SKM-1 treated with dmso at 0.1 percent for 144 hours (cell line): ENCODE results near the gene LRRC49.

Experiments used
- DNase-seq: peaks from one replicate; lab custom pipeline; 2025; ENCODE audit not compliant: unreplicated experiment; lab: John Stamatoyannopoulos, UW

LRRC49 gene

DNA sequence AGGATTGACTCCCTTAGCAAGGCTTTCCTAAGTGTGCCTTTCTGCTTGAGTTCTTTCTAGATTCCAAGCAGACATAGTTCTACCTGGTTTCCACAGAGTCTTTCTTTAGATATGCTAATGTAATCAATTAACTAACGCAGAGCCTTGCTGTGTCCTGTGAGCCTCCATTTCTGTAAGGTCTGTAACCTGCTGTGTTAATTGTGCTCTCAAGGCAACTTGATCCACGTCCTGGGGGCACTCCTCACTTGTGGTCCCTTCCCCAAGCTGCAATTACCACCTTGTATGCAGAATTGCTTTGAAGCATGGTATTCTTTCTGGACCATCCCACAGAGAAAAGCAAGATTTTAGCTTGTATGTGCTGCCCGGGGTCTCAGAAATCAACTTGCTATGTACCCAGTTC is 193.2 kb downstream of the LRRC49 start:
- DNase-seq, result no peak

DNA sequence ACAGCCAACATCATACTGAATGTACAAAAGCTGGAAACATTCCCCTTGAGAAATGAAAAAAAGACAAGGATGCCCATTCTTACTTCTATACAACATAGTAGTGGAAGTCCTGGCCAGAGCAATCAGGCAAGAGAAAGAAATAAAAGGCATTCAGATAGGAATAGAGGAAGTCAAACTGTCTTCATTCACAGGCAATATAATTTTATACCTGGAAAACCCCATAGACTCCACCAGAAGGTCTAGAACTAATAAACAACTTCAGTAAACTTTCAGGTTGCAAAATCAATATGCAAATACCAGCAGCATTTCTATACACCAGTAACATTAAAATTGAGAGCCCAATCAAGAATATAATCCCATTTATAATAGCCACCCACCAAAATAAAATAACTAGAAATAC is 195.5 kb downstream of the LRRC49 start:
- DNase-seq, result no peak

DNA sequence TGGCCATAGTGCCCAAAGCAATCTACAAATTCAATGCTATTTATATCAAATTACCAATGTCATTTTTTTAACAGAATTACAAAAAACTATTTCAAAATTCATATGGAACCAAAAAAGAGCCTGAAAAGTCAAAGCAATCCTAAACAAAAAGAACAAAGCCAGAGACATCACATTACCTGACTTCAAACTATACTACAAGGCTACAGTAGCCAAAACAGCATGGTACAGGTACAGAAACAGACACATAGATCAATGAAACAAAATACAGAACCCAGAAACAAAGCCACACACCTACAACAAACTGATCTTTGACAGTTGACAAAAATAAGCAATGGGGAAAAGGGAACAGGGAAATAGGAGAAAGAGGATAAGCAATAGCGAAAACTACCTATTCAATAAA is 196.1 kb downstream of the LRRC49 start:
- no peak for DNase-seq

DNA sequence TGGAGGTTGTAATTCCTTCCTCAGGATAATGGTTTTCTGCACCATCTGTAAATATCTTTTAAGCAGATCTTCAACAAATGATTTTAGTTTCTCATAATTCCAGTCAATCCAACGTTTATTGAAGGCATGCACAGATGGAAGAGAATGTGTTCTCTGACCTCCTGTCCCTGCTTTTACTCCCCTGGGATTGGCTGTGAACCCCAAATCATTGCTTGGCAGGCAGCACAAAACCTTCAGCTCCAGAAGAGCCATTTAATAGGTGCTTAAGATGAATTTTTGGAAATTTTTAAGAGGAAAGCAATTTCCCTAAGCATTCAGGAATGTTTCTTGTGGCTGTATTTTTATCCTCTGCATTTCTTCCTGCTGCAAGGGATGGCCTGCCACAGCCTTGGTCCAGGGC is 197.2 kb downstream of the LRRC49 start:
- no peak for DNase-seq

DNA sequence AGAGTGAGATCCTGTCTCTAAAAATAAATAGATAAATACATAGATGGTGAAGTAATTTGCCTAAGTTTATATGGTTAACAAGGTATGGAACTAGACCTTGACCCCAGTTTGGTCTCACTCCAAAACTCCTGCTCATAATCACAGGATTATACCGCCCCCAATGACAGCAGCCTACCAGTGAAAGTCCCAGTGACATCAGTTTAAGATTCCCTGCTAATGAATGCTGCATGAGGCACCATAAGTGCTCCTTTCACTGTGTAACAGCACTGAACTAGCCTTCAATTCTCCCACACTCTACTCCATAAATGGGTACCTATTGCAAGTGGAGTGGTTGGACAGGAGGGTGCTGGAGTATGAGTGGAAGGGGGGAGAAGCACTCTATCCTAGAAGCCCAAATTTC is 199.0 kb downstream of the LRRC49 start:
- no peak for DNase-seq

DNA sequence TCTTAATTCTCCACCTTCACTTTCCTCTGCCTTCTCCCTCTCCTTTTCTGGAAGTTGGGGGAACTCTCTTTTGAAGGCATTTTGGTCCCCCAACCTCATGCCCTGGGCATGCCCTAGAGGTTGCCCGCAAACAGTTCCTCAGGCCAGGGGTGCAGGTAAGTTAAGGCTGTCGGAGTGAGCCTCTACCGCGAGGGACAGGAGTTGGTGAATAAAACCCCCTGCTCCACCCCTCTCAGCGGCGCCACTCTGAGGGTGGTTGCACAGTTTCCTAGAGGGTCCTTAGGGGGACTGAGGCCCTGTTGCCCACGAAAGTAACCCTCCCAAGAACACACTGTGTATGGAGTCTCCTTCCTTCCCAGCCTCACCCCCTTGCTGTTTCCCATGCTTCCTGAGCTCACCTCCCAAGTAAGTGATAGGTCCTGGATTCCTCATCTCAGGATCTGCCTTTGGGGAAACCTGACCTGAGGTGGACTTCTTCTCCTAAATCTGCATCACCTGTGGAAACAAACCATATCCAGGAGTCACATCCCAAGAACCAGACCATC is 199.5 kb downstream of the LRRC49 start:
- DNase-seq, result no peak

DNA sequence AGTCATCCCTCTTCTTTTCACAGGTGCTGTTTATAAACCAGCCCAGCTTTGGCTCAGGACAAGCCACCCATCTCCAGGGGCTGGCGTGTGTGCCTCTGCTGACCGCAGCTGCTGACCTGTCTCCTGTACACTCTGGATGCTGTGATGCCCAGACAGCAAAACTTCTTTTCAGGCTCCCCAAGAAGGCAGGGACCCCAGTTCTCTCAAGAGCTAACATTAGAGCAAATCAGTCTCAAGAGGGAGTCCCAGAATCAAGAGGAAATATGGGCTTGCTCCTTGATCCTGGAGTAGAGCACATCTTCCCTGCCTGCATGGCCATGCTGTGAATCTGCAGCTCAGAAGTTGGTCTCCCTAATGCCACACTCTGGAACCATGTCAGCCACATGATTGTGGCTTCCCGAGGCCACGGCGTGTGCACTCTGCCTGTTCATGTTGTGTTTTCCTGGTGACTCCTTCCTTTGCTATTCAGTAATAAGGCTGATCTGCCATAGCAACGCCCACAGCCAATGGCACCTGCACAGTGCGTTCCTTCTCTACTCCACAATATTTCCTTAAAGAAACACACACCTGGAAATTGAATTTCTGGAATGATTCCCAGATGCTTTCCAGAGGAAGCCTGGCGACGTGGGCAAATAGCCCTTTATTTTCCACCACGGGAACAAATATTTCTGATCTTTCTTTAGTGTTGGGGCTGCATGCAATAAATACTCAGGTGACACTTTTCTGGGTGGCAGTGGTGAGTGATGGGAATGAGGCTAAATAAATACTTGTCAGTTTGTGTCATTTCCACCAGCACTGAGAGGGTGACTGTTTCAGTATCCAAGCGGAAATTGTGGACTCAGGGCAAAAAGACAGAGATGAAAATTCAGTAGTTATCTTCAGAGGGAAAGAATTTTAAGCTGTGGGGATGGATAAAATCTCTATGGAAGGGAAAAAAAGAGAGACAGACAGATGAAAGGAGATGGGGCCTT is 200.7 kb downstream of the LRRC49 start:
- no peak for DNase-seq

DNA sequence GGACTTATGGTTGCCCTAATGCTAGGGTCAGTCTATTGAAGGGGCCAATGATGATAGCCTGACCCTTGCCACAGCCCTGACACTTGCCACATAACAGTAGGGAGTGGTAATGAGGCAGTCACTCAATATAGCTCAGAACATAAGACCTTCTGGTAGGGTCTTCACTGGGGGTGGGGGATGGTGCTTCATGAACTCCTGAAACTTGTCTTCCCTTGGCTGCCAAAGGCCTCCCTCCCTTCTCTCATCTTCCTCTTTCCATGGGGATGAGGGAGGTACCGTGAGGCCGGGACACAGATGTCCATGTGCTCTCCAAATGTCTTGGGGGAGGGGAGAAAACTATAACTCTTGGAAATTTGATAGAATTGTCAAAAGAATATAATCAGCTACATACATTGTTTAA is 201.5 kb downstream of the LRRC49 start:
- no peak for DNase-seq

DNA sequence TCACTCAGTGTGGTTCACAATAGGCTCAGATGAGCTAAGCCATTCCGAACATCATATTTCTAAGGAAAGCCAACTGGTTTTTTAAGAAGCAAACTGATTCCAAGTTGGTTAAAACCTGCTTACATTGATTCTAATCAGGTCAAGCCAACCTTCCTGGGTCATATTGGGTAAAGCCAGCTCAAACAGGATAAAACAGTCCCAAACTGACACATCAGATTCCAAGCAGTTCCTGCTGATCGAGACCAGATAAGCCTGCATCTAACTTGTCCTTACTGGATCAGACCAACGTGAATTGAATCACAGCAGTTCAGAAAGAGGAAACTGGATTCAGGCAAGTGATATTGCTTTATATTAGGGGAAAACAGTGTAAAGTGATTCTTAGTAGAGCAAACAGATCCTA is 204.1 kb downstream of the LRRC49 start:
- DNase-seq, result no peak

DNA sequence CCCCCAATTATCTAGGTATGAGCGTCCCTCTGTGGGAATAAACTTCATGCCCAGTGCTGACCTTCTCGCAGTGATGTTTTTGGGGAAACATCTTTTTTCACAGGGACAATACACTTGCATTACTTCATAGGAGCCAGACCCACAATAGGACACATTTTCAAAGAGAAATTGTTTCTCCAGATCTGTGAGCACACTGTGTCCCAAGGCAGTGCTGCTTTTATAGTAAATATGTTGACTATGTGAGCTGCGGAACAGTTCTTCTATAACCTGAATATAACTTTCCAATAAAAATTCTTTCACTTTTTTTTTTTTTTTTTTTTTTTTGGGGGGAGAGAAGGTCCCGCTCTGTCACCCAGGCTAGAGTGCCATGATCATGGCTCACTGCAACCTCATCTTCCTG is 205.3 kb downstream of the LRRC49 start:
- no peak for DNase-seq

DNA sequence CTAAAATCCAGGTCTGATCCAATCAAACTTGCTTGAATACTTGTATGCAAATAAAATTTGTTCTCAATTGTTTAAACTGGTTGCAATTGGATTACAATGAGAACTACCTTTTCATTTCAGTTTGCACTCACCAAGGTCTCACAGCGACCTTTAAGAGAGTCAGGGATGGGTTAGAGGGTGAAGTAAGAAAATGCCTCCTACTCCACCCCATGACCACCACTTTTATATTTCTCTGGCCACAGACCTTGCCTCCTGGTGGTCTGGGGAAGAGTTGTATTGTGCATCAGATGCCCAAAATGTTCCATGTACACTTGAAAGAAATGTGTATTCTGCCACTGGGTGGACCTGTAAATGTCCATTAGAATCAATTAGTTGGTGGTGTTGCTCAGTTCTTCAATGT is 206.3 kb downstream of the LRRC49 start:
- DNase-seq, result no peak
